GM12878 (cell line): ENCODE results near the gene SCLY. TPM values are rescaled to one million over a fixed set of nuclear protein-coding genes. Genes with fewer than 3 reads are reported as not detected.
A peak's percentile ranks its signal among the peaks of the same experiment; 100 is the strongest.

Experiments used
- ATAC-seq: fragments of 200-7000 bp; cut with Tn5 transposase; 3 replicates; pipeline ENCODE4 v1.9.1; 2020; ENCODE audit warnings: mild to moderate bottlenecking, moderate library complexity
- BruUV-seq: library from RNA; stranded (reverse); fragments of 400-500 nt; replicated peaks from 2 replicates; lab custom pipeline; 2021; lab: Mats Ljungman, UMichigan
- CTCF ChIA-PET: fragments of 300-600 bp; sonication (Branson Sonifier 250); formaldehyde crosslinking; extraction: SDS; loops from one replicate; lab custom pipeline; 2021; ENCODE audit warnings: inconsistent platforms; lab: Yijun Ruan, JAX
- POLR2A ChIA-PET: fragments of 350-600 bp; formaldehyde crosslinking; extraction: SDS; loops from one replicate; lab custom pipeline; 2021; ENCODE audit warnings: inconsistent platforms; lab: Charles Lee
- RAD21 ChIA-PET: fragments of 300-600 bp; sonication (Branson Sonifier 250); formaldehyde crosslinking; loops from one replicate; lab custom pipeline; 2023; ENCODE audit warnings: antibody characterized with exemption; ENCODE audit not compliant: unreplicated experiment; lab: Charles Lee
- SMC1A ChIA-PET: fragments of 300-600 bp; sonication (Branson Sonifier 250); formaldehyde crosslinking; loops from one replicate; lab custom pipeline; 2023; ENCODE audit not compliant: unreplicated experiment, uncharacterized antibody; lab: Charles Lee
- DNase-seq: peaks from one replicate; pipeline ENCODE4 v3.0.0-alpha.2; 2011; ENCODE audit warnings: low read depth, low spot score
- FAIRE-seq: peaks from 3 replicates; lab custom pipeline; 2011; peaks lifted over from hg19 to GRCh38; lab: Jason Lieb, UNC
- H2AFZ ChIP-seq: 2 replicates; pipeline ENCODE4 v1.6.0; 2011; ENCODE audit warnings: low read depth, low read length, control low read depth; ENCODE audit not compliant: control insufficient read depth
- H3K27ac ChIP-seq: 2 replicates; pipeline ENCODE4 v1.5.1; 2011; ENCODE audit warnings: control low read depth; ENCODE audit not compliant: control insufficient read depth, insufficient read depth
- H3K27me3 ChIP-seq, 2 experiments: replicated peaks in 1 of 2; 2 replicates each; pipeline versions ENCODE4 v1.6.0 to v1.6.1; 2011; ENCODE audit warnings: low read length in 1 of 2; ENCODE audit not compliant: control insufficient read depth in 2 of 2, insufficient read depth in 2 of 2
- H3K36me3 ChIP-seq, 2 experiments: 2 replicates each; pipeline ENCODE4 v1.5.1; 2011; ENCODE audit warnings: low read length in 1 of 2; ENCODE audit not compliant: control insufficient read depth in 2 of 2, insufficient read depth in 2 of 2
- H3K4me1 ChIP-seq: 2 replicates; pipeline ENCODE4 v1.6.1; 2011; ENCODE audit warnings: mild to moderate bottlenecking, low read length, moderate library complexity, mixed read lengths; ENCODE audit not compliant: control insufficient read depth, insufficient read depth
- H3K4me2 ChIP-seq: 2 replicates; pipeline ENCODE4 v1.6.0; 2011; ENCODE audit warnings: control low read depth; ENCODE audit not compliant: control insufficient read depth, insufficient read depth
- H3K4me3 ChIP-seq: fragments of 200-600 bp; sonication (generic); 2 replicates; pipeline ENCODE4 v1.5.1; 2016
- H3K79me2 ChIP-seq: 2 replicates; pipeline ENCODE4 v1.6.0; 2011; ENCODE audit warnings: low read length; ENCODE audit not compliant: control insufficient read depth, insufficient read depth
- H3K9ac ChIP-seq: 2 replicates; pipeline ENCODE4 v1.8.0; 2011; ENCODE audit warnings: low read length, control low read depth, mixed read lengths; ENCODE audit not compliant: control insufficient read depth, insufficient read depth
- H3K9me3 ChIP-seq: replicated peaks from 3 replicates; pipeline ENCODE4 v1.5.1; 2011; ENCODE audit warnings: mild to moderate bottlenecking, low read length; ENCODE audit not compliant: control insufficient read depth, insufficient read depth
- H4K20me1 ChIP-seq: 2 replicates; pipeline ENCODE4 v1.6.0; 2011; ENCODE audit not compliant: control insufficient read depth, insufficient read depth
- CBX5 ChIP-seq: sonication (generic); IDR thresholded peaks from 2 replicates; pipeline ENCODE4 v1.6.1; 2016; ENCODE audit warnings: low read depth, moderate library complexity, mild to moderate bottlenecking, inconsistent platforms
- EGR1 ChIP-seq, 2 experiments: IDR thresholded peaks; 1 replicate in 1 of 2; 2 replicates in 1 of 2; pipeline ENCODE4 v1.6.1; 2011 to 2012; ENCODE audit warnings: low read depth in 2 of 2, low read length in 2 of 2, borderline replicate concordance in 1 of 2, mild to moderate bottlenecking in 1 of 2, moderate library complexity in 1 of 2
- IKZF1 ChIP-seq: fragments of 450-650 bp; conservative IDR thresholded peaks from 2 replicates; pipeline ENCODE4 v1.6.1; 2017; ENCODE audit warnings: antibody characterized with exemption, mild to moderate bottlenecking
- JUNB ChIP-seq: IDR thresholded peaks from 2 replicates; pipeline ENCODE4 v1.6.1; 2016; ENCODE audit warnings: antibody characterized with exemption, mild to moderate bottlenecking
- MYB ChIP-seq: fragments of 150-350 bp; IDR thresholded peaks from 2 replicates; pipeline ENCODE4 v1.6.1; 2014; ENCODE audit warnings: mild to moderate bottlenecking, low read depth, low read length, borderline replicate concordance
- PBX3 ChIP-seq: IDR thresholded peaks from 2 replicates; pipeline ENCODE4 v1.6.1; 2011; ENCODE audit warnings: mild to moderate bottlenecking, low read depth, low read length, moderate library complexity; ENCODE audit not compliant: insufficient replicate concordance
- RBBP5 ChIP-seq: fragments of 200-600 bp; sonication (generic); conservative IDR thresholded peaks from 2 replicates; pipeline ENCODE4 v1.6.1; 2016
- RCOR1 ChIP-seq: conservative IDR thresholded peaks from 2 replicates; pipeline ENCODE4 v1.6.1; 2012; ENCODE audit warnings: low read depth, low read length, improper control_type of control experiment
- RUNX3 ChIP-seq: IDR thresholded peaks from 2 replicates; pipeline ENCODE4 v1.6.1; 2012; ENCODE audit warnings: low read length, inconsistent platforms
- SKIL ChIP-seq: fragments of 450-650 bp; IDR thresholded peaks from 2 replicates; pipeline ENCODE4 v1.6.1; 2017; ENCODE audit warnings: mild to moderate bottlenecking, low read depth, inconsistent platforms; ENCODE audit not compliant: poor library complexity, severe bottlenecking
- SPI1 ChIP-seq: IDR thresholded peaks from 2 replicates; pipeline ENCODE4 v1.6.1; 2011; ENCODE audit warnings: low read depth, mild to moderate bottlenecking, low read length, moderate library complexity, borderline replicate concordance; ENCODE audit not compliant: insufficient read depth
- TCF12 ChIP-seq: IDR thresholded peaks from 2 replicates; pipeline ENCODE4 v1.6.1; 2011; ENCODE audit warnings: low read depth, mild to moderate bottlenecking, low read length
- TCF3 ChIP-seq: IDR thresholded peaks from 2 replicates; pipeline ENCODE4 v1.6.1; 2012; ENCODE audit warnings: low read depth, mild to moderate bottlenecking, low read length, borderline replicate concordance; ENCODE audit not compliant: insufficient read depth
- ZNF274 ChIP-seq: IDR thresholded peaks from one replicate; pipeline ENCODE4 v1.8.0; 2011; ENCODE audit not compliant: insufficient read length, insufficient read depth
- WGBS: methylation state at CpG from one replicate; pipeline ENCODE4 v1.1.6; 2016; ENCODE audit warnings: low lambda C conversion rate; ENCODE audit not compliant: insufficient replicate concordance, insufficient coverage; ENCODE audit errors: missing lambda C conversion rate; 5-methylcytosine and 5-hydroxymethylcytosine counted together
- in situ Hi-C: fragments of 300-500 bp; cut with MboI; formaldehyde crosslinking; loops from 9 replicates; pipeline ENCODE4 v1.14.3; 2018; ENCODE audit warnings: mixed read lengths
- intact Hi-C: fragments of 100-400 bp; cut with micrococcal nuclease; formaldehyde crosslinking; loops from one replicate; pipeline ENCODE4 v1.14.2; 2022; ENCODE audit not compliant: unreplicated experiment
- polyA plus RNA-seq, 11 experiments: library from polyadenylated mRNA; depleted of rRNA in 4 of 11; unstranded in 6 of 11; stranded (reverse) in 5 of 11; fragments of >200 nt; fragmentation: Nextera tagmentation in 4 of 11; fragmentation: Illumina TruSeq in 1 of 11; extraction: Ambion mirVana in 4 of 11; extraction: Trizol in 1 of 11; gene quantifications; 1 replicate in 1 of 11; 2 replicates in 10 of 11; pipeline versions ENCODE4 v1.2.1 to v1.2.3, GENCODE V29; 2011 to 2016; ENCODE audit warnings: inconsistent platforms in 2 of 11, missing spikeins in 2 of 11, low read depth in 1 of 11
- total RNA-seq, 4 experiments: library from RNA; depleted of rRNA in 3 of 4; stranded (reverse); fragments of >200 nt in 3 of 4; fragmentation: Illumina TruSeq in 1 of 4; extraction: Trizol in 1 of 4; gene quantifications; 2 replicates each; pipeline versions ENCODE4 v1.2.1 to v1.2.3, GENCODE V29; 2013 to 2021
- TF ChIP-seq, protein P1 (sequence below): fragments of 450-650 bp; IDR thresholded peaks from 2 replicates; pipeline ENCODE4 v1.6.1; 2016; ENCODE audit warnings: mild to moderate bottlenecking

Gene SCLY
- total and polyA plus RNA-seq, 10 of the 15 experiments (the other 5 are each of a cell fraction or from before 2014, with no cell fraction given): 3.3 to 49.1 (median 32.3) TPM

GRCh38 chr2:238032755-238033337 is 28.0 kb upstream of the SCLY start:
- in situ Hi-C loops (no loop called here), intact Hi-C loops (no loop called here)
- no peak for DNase-seq
- ChIA-PET SMC1A (interaction anchor here (1.7 to 1.8 kb wide), 2 partner anchors 23 to 64 kb away, joined by 3 to 4 read pairs; no protein-coding TSS in a partner anchor), CTCF (interaction anchor here (0.6 kb wide), 1 partner anchor 53 kb away, joined by 3 read pairs; no protein-coding TSS in a partner anchor), POLR2A (interaction anchor here (0.7 kb wide), 1 partner anchor 27 kb away, joined by 3 read pairs; no protein-coding TSS in a partner anchor), RAD21 (interaction anchor here (0.9 kb wide), 1 partner anchor 227 kb away, joined by 3 read pairs; no protein-coding TSS in a partner anchor)
- peak; percentile 80 for ATAC-seq
- Histone ChIP-seq H3K27me3 (no peaks in the 10 kb centered on the region), H3K79me2 (no peaks in the 10 kb centered on the region), H3K9me3 (no peaks in the 10 kb centered on the region), H3K36me3 (peaks cover 5 to 13% of the 10 kb centered on the region in 2 experiments), H3K4me1 (peaks cover 6% of the 10 kb centered on the region; the same call in 1 of the 2 replicates), H2AFZ (no peak overlapping the region), H4K20me1 (no peaks in the 10 kb centered on the region), H3K27ac (no peak overlapping the region), H3K9ac (no peak overlapping the region), H3K4me3 (no peak overlapping the region), H3K4me2 (no peak overlapping the region)
- no peak for TF ChIP-seq RBBP5
- no peak for TF ChIP-seq RCOR1
- TF ChIP-seq, protein P1, sequence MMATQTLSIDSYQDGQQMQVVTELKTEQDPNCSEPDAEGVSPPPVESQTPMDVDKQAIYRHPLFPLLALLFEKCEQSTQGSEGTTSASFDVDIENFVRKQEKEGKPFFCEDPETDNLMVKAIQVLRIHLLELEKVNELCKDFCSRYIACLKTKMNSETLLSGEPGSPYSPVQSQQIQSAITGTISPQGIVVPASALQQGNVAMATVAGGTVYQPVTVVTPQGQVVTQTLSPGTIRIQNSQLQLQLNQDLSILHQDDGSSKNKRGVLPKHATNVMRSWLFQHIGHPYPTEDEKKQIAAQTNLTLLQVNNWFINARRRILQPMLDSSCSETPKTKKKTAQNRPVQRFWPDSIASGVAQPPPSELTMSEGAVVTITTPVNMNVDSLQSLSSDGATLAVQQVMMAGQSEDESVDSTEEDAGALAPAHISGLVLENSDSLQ: peak; percentile 79
- peak; percentile 79 for TF ChIP-seq SPI1
- TF ChIP-seq EGR1 (IDR thresholded peaks at IDR 0.05; ENCODE audit: borderline replicate concordance in 1 of 2, low read depth in 2 of 2, low read length in 2 of 2): no peak
- no peak for TF ChIP-seq IKZF1
- TF ChIP-seq CBX5: no peak
- TF ChIP-seq TCF12: no peak
- TF ChIP-seq PBX3: peak; percentile 35
- TF ChIP-seq ZNF274: no peak
- peak; percentile 50 for TF ChIP-seq SKIL
- TF ChIP-seq JUNB: peak; percentile 32; the same call in 1 of the 2 replicates
- peak; percentile 56 for TF ChIP-seq RUNX3
- no peak for TF ChIP-seq MYB
- TF ChIP-seq TCF3: 0 out of 2 replicates have a peak, but pooled peaks have one; percentile 40
- BruUV-seq: no TSS peak
- 47% methylated on average over 4 of the region's 4 CpGs for WGBS
- FAIRE-seq: no peak
